IPS-18c (cell line): ENCODE data around the gene SHTN1.

Source experiments
- H3K4me3 ChIP-seq: 2 replicates; pipeline ENCODE4 v1.7.0; 2013; ENCODE audit warnings: low read depth, mild to moderate bottlenecking, low read length, moderate library complexity; ENCODE audit not compliant: insufficient read depth
- H3K9me3 ChIP-seq: one replicate; pipeline ENCODE4 v1.6.1; 2013; ENCODE audit warnings: mild to moderate bottlenecking, low read length, moderate library complexity; ENCODE audit not compliant: control insufficient read depth, insufficient read depth

The SHTN1 gene, protein sequence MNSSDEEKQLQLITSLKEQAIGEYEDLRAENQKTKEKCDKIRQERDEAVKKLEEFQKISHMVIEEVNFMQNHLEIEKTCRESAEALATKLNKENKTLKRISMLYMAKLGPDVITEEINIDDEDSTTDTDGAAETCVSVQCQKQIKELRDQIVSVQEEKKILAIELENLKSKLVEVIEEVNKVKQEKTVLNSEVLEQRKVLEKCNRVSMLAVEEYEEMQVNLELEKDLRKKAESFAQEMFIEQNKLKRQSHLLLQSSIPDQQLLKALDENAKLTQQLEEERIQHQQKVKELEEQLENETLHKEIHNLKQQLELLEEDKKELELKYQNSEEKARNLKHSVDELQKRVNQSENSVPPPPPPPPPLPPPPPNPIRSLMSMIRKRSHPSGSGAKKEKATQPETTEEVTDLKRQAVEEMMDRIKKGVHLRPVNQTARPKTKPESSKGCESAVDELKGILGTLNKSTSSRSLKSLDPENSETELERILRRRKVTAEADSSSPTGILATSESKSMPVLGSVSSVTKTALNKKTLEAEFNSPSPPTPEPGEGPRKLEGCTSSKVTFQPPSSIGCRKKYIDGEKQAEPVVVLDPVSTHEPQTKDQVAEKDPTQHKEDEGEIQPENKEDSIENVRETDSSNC

DNA sequence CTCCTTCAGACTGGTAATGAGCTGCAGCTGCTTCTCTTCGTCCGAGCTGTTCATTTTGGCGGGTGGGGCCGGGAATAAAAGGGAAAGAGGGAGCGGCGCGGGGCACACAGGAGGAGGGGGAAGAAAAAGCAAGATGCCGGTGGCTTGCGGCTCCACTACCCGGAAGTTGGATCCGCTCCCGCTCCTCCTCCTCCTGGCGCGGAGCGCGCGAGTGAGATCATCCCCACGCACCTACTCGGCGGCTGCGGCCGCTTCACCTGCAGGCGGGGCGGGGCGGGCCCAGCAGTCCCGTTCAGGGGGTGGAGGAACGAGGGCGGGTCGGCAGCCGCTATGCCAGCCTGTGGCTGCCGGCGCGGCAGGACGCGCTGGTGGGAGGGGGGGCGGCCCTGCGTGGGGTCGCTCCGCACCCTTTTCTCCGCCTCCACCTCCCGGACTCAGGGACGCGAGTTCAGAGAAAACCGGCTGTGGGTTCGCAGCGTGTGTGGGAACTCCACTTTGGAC lies at the start of gene SHTN1:
Gene SHTN1, minus strand, starts transcription at position 162 of the 501 bp plus-strand sequence. Its CDS starts 108 bp downstream, at position 54.
- H3K4me3 ChIP-seq: peak within 1 kb of the TSS; percentile 84
- no peaks in the 10 kb centered on the region for H3K9me3 ChIP-seq

DNA sequence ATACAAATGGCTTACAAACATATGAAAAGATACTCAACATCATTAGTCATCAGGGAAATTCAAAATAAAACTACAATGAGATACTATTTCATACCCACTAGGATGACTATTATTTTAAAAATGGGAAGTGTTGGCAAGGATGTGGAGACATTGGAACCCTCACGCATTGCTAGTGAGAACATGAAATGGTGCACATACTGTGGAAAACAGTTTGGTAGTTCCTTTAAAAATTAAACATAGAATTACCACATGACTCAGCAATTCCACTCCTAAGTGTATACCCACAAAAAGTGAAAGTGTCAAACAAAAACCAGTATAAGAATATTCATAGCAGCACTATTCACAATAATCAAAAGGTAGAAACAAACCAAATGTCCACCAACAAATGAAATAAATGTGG lies 48.5 kb upstream of the SHTN1 start:
- H3K4me3 ChIP-seq: no peak overlapping the region
- H3K9me3 ChIP-seq: no peaks in the 10 kb centered on the region

DNA sequence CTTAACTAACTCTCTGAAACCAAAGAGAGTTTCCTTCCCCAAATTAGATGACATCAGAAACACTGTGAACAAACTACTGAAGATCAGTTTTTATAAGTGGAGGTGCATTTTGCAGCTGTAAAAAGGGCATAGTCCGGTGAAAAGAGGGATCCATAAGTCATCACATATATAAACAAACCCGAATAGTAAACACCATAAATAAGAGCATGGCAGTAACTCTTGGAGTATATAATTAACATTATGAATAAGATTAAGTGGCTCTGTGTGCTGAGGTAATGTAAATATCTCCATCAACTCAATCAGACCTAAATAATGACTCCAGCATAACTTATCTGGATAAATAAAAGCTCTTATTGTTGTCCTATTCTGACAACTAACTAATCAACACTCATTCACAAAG lies 43.0 kb upstream of the SHTN1 start:
- Histone ChIP-seq H3K4me3 (no peak overlapping the region), H3K9me3 (no peaks in the 10 kb centered on the region)

DNA sequence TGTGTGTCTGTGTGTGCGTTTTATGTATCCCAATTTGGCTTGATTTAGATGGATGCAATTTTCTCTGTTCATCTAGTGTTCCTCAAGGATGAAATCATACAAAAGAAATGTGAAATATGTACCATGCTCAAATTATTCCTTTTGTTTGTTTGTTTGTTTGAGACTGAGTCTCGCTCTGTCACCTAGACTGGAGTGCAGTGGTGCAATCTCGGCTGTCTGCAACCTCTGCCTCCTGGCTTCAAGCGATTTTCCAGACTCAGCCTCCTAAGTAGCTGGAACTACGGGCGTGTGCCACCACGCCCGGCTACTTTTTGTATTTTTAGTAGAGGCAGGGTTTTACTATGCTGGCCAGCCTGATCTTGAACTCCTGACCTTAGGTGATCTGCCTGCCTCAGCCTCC lies 11.3 kb upstream of the SHTN1 start:
- H3K9me3 ChIP-seq: no peaks in the 10 kb centered on the region
- no peak overlapping the region for H3K4me3 ChIP-seq

DNA sequence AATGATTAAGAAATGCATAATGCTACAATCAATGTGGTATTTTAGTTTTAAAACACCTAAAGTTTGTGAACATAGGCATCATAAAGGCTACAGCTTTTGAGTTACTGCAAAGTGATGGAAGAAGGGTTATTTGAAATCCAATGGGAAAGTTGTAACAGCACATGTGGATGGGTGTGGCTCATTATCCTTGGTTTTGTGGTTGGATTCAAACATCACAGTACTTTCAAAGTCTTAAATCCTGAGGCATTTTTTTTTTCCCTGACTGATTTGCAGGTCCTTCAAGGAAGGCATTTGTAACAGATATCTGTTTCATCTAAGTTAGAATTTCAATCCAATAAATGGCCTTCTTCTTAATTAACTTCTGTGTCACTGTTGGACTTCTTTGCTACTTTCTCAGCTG lies 9.8 kb upstream of the SHTN1 start:
- no peaks in the 10 kb centered on the region for H3K9me3 ChIP-seq
- no peak overlapping the region for H3K4me3 ChIP-seq

DNA sequence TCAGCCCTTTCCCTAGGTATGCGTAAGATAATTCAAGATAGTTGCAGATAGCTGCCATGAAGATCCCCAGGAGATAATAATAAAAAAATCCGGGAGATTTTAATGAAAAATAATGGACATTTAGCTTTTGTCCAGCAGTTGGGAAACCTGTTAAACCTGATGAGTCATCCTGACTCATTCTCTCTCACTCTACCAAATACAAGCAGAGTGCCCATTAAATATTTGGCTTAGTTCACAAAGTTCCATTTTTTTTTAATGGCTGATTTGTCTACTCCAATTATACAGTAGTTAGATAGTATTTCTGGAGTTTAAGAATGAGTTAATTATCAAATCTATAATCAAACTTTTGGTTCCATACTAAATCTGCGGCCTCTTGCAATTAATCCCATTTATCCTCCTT lies 2.1 kb upstream of the SHTN1 start:
- no peaks in the 10 kb centered on the region for H3K9me3 ChIP-seq
- no peak overlapping the region for H3K4me3 ChIP-seq

DNA sequence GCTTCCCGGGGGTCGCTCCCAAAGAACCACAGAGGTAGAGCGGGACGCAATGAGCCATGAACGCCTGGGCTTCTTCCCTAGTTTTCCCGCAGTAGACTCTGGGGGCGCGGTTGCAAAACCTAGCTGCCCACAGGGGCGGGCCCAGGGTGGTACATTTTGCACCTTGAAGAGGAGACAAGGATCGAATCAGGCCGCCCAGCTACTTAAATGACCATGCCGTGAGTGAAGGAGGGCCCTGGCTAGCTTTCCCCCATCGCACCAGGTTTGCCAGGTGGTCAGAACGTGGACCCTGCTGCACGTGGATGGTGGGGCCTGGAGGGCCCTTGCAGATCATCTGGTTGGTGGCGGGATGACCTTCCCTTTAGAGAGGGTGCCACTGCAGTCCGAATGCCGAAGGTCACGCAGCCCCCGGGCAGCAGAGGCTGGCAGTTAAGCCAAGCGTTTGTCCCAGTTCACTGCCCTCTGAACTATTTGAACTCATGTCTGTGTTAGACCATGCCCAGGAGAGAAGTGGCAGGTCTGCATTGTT lies 604 bp upstream of the SHTN1 start:
- H3K9me3 ChIP-seq: no peaks in the 10 kb centered on the region
- peak overlapping the region; percentile 84 for H3K4me3 ChIP-seq

DNA sequence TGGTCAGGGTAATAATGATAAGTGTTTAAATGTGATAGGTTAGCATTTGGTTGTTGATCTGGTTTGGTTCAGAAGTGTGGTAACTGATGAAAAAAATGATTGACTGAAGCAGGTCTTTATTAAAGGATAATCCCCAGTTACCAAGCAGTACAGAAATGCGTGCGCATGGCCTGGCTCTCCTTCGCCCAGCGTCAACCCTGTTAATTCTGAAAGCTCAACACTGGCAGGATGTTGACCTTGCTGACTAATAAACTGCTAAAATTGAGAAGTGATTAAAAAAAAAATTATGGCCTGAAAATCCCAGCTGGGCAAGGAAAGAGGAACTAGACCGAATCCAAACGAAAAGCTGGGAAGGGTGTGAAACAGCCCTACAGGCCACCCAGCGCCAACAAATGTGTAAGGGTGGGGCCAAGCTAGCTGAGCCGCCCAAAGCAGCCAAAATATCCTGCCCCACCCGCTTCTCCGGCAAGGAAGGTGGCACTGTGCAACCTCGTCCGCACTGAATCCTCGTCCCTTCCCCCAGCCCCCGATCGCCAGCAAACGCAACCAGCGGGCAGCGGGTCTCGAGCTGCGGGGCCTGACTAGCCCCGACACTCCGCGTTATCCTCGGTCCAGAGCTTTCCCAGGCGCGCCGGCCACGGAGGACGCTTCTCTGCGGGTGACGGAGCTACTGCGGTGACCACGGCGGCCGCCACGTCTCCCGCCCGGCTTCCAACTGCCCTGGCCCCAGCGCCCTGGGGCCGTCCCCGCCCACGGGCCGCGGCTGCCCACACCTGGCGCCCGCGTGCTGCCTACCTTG lies 561 bp downstream of the SHTN1 start:
- Histone ChIP-seq H3K4me3 (peak overlapping the region; percentile 84), H3K9me3 (no peaks in the 10 kb centered on the region)

DNA sequence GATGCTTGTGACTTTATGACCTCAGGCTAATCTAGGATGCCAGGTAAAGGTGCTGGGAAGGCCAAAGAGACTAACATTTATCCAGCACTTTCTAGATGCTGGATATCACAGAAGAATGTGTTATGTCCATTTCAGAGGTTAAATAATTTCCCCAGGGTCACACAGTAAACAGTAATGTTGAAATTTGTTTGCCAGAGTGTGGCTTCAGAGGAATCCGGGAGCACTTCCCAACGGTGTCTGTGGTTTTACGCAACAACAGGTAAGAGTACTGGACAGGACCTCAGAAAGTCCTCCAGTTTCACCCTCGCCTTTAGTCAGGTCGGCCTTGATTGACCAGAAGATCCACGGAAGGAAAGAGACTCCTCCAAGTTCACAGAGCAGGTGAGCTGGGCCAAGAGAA lies 1.7 kb downstream of the SHTN1 start:
- H3K4me3 ChIP-seq: no peak overlapping the region

DNA sequence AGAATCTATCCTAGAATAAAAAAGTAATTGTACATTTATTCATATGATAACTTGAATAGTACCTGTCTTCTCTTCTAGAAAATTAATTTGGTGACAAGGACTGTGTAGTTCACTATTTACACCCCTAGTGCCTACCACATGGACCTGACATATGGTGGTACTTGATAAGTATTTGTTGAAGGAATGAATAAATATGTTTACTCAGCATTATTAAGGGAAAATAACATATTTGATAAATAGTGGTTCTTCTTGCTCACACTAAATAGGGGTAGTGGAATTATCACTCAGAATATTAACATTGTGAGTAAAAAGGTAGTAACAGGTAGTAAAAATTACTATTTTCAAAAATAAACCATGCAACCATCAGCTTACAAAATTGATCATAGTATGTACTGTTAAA lies 2.8 kb downstream of the SHTN1 start:
- no peak overlapping the region for H3K4me3 ChIP-seq
- H3K9me3 ChIP-seq: no peaks in the 10 kb centered on the region

More for the DNA sequence above, 1.7 kb downstream of the SHTN1 start:
- no peaks in the 10 kb centered on the region for H3K9me3 ChIP-seq

DNA sequence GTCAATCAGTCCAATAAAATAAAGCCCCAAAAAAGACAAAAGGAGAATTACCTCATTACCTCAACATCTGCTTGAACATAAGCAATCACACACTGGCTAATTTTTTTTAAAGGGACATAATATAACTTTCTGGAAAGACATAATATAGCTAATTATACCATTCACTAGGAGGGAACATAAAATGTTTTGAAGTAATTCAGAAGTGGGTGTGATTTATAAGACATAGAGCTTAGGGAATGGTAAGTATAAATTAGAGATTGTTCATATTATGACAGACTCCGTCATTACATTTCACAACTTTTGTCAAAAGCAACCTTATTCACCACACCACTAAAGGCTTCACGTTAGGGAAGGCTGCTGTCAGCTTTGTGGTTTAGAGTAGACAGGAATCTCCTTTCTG lies 3.8 kb downstream of the SHTN1 start:
- Histone ChIP-seq H3K4me3 (no peak overlapping the region), H3K9me3 (no peaks in the 10 kb centered on the region)

DNA sequence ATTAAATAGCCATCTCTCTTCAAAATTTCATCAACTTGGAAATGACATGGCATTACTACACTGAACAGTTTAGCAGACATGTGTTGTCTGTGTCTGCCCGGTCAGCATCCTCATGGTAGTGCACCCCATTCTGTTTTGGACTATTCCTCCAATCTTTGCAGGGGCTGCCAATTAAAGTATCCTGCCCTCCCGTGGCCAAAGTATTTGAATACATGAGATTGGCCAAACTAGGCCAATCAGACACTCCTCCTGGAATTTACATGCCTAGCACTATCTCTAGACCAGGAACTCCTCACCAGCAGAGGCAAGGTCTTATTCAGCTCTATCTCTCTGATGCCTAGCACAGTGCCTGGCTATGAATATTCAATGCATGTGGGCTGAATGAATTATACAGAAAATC lies 4.4 kb downstream of the SHTN1 start:
- Histone ChIP-seq H3K9me3 (no peaks in the 10 kb centered on the region), H3K4me3 (no peak overlapping the region)

DNA sequence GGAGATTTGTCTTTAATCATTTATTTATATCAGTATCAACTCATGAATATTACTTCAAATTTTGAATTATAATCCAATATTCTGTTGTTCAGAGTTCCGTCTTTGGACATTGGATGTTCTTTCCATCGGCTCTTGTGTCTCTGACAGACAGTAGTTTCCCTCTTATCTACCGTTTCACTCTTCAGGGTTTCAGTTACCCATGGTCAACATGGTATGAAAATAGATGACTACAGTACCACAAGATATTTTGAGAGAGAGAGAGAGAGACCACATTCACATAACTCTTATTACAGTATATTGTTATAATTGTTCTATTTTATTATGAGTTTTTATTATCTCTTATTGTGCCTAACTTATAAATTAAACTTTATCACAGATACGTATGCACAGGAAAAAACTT lies 6.8 kb downstream of the SHTN1 start:
- Histone ChIP-seq H3K9me3 (no peaks in the 10 kb centered on the region), H3K4me3 (no peak overlapping the region)

DNA sequence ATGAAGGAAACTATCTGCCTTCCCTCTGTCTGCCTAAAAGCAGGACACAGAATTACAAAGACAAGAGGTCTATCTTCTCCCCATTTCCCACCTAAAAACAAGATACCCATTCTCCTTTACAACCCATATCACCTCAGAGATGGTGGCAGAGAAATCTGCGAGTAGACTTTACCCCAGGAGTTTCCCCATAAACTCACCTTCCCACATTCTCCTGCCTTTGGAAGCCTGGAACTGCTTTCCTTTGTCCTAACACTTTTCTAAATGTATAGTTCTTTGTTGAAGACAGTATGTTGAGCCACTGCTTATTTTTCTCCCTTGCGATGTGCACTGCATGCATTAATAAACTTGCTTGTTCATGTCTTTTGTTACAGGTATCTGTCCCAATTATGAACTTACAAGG lies 8.0 kb downstream of the SHTN1 start:
- Histone ChIP-seq H3K4me3 (no peak overlapping the region), H3K9me3 (no peaks in the 10 kb centered on the region)

DNA sequence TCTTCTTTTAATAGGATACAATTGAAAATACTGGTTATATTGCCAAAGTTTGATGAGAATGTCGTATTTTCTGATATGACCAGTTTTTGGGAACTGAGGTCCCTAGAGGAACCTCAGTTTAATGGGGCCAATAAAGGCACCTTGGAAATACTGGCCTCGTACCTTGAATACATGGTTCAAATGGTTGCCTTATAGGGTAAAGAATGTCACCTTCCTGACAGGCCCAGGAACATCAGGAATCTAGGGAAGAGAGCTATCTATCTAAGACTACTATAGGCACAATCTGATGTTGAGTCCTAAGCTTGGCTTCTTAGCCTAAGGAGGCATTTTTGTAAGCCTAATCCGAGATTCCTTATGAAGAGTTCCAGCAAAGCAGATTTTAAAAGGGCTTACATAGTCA lies 9.3 kb downstream of the SHTN1 start:
- no peaks in the 10 kb centered on the region for H3K9me3 ChIP-seq
- H3K4me3 ChIP-seq: no peak overlapping the region

DNA sequence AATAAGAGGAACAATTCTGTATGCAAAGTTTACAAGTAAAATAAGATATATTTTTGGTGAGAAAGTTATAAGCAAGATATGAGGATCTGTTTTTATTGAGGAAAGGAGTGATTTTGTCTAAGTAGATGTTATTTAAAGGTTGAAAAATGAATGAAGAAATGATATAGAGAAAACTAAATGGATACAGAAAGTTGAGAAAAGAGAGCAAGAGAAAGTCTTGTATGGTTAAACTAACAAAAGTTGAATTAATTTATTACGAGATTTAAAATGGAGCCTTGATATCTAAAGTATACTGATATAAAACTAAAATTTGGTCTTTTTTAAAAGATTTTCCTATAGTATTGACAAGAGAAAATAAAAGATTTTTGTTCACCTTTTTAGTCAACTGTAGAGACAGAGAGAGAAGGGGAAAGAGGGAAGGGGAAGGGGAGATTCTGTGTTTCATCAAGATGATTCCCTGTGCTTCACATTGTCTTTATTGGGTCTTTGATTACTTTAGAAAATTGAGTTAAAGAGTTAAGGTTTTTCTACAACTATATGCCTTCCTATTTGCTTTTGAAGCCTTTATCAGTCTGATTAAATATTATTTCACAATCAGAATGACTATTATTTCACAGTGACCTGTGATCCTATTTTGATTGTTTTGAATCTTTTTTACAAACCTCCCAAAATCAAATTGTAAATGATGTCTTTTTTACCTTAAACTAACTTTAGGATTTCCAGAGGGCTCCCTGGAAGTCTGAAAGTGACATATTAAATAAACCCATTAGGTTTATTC lies 10.7 kb downstream of the SHTN1 start:
- Histone ChIP-seq H3K9me3 (no peaks in the 10 kb centered on the region), H3K4me3 (no peak overlapping the region)

DNA sequence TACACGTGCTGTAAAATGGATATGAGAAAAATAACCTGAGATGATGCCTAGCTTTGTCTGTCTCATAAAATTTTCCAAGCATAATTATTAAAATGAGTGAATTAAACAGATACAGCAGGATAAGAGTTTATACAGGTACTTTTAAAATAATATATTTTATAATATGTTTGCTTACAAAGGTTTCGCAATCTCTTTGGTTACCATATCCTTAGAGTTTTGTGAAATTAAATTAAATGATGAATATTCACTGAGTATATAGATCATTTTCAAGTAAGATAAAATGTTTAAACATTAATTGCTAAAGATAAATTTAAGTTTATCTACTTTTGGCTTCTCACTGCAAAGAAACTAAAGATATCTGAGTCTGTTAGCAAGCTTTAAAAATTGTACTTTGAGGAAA lies 11.4 kb downstream of the SHTN1 start:
- no peak overlapping the region for H3K4me3 ChIP-seq
- no peaks in the 10 kb centered on the region for H3K9me3 ChIP-seq
